HG02610 (cell line): ENCODE data around the gene ZFPL1.

Experiments used
- ATAC-seq: cut with Tn5 transposase; IDR thresholded peaks from one replicate; pipeline ENCODE4 v1.9.1; 2021; ENCODE audit warnings: mild to moderate bottlenecking, moderate library complexity; ENCODE audit not compliant: unreplicated experiment

ZFPL1 gene

GRCh38 chr11:65089621-65090020, 5.6 kb downstream of the ZFPL1 start:
- ATAC-seq, result no peak

GRCh38 chr11:65090628-65091027, 6.6 kb downstream of the ZFPL1 start:
- ATAC-seq, result no peak

DNA sequence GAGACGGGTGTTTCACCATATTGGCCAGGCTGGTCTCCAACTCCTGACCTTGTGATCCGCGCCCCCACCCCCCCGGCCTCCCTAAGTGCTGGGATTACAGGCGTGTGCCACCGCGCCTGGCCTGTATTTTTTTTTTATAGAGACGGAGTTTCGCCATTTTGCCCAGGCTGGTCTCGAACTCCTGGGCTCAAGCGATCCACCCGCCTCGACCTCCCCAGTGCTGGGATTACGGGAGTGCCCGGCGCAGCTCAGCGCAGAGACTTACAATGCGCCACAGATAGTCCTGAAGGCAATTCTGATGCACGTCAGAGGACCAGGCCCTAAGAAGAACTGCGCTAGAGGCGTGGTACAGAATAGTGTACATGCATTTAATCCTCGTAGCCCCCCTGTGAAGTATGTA, 11.4 kb downstream of the ZFPL1 start:
- ATAC-seq, result no peak

- ATAC-seq, result peak; percentile 71
These were observed 12.2 kb downstream of the ZFPL1 start, which contains the start of gene VPS51 for GRCh38 chr11:65095974-65096806. Gene VPS51, plus strand, starts transcription at chr11:65096214. Its CDS starts 37 bp downstream, at chr11:65096251.

DNA sequence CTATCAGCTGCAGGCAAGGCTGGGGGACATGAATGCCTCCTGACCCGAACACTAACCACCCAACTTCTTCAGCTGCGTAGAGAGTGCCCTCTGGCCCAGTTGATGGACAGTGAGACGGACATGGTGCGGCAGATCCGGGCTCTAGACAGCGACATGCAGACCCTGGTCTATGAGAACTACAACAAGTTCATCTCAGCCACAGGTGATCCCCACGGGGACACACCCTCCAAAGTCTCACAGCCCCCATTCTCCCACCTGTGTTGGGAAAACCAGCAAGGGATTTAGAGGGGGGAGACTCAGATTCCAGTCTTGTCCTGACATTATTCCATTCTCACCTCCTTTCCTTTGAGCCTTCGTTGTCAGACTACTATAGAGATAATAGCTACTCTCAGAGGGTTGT, 12.9 kb downstream of the ZFPL1 start:
- ATAC-seq, result no peak

GRCh38 chr11:65100674-65101350, 16.8 kb downstream of the ZFPL1 start:
- ATAC-seq, result no peak

DNA sequence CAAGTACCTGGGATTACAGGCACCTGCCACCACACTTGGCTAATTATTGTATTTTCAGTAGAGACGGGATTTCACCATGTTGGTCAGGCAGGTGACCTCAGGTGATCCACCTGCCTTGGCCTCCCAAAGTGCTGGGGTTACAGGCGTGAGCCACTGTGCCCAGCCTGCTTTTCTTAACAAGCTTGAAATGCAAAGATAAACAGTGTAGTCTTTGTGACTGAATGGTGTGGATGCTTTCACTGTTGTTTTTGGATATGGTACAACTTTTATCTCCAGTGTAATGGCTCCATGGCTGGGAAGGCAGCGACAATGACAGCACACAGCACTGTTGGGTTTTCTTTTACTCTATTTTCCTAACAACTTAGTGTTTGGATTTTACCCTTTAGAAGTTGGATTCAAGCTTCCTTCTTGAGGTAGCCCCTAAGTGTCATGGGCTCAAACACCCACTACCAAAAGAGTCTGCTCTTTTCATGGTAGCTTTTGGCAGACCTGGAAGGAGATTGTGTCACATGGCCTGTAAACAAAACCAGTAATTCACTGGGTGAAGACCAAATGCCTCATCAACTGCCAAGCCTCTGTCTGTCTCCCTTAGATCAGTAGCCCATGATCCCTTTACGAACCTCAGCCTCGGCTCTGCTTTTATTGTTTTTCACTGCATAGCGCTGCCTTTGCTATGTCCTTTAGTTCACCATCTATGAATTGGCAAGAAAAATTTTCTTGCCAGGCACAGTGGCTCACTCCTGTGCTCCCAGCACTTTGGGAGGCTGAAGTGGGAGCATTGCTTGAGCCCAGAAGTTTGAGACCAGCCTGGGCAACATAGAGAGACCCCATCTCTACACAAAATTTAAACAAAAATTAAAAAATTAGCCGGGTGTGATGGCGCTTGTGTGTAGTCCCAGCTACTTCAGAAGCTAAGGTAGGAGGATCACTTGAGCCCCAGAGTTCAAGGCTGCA, 18.4 kb downstream of the ZFPL1 start:
- ATAC-seq, result no peak

DNA sequence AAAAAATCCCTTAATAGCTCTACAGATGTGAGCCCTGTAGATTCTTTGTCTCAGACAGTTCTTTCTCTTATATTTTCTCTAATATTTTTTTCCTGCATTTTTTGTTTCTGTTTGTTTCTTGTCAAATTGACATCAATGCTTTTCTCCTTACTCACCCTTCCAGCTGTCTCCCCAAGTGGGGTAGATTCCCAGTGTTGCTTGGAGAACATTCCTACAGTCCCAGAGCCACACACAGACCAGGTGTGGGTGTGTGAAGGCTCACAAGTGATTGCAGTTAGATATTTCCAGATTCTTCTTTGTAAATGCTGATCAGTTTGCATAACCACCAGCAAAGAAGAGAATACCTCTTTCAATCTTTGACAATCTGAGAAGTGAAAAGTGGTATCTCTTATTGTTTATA, 19.5 kb downstream of the ZFPL1 start:
- no peak for ATAC-seq

DNA sequence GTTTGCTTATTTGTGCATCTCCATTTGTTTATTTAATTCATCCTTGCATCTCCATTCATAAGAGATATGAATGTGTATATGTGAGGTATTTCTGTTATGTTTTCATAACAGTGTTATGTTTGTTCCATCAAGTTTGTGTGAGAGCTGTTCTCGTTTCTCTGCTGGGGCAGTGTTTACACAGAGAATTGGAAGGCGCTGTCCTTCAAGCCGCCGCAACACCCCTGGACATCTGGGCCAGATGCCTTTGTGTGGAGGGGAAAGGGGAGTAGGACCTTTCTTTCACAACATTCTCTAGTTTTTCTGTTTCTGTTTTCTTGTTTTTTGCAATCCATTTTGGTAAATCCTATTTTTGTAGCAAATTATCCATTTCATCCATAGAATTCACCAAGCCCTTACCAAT, 20.6 kb downstream of the ZFPL1 start:
- no peak for ATAC-seq

DNA sequence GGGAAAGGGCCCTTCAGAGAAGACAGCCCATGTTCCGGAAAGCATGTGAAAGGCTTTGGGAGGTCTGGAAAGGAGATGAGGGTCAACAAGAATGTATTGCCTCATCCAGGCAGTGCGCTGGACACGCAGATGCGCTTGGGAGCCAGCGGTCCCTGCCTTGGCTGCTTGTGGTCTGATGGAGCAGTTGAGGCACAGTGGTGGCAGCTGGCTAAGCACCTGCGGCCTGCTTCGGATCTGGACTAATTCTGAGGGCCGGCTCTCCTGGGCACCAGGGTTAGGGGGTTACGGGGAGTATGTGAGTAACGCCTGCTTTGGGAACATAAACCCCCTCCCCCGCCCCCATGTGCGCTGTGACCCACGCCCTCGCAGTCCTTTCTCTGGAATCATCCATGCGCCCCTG, 23.1 kb downstream of the ZFPL1 start:
- ATAC-seq, result no peak

DNA sequence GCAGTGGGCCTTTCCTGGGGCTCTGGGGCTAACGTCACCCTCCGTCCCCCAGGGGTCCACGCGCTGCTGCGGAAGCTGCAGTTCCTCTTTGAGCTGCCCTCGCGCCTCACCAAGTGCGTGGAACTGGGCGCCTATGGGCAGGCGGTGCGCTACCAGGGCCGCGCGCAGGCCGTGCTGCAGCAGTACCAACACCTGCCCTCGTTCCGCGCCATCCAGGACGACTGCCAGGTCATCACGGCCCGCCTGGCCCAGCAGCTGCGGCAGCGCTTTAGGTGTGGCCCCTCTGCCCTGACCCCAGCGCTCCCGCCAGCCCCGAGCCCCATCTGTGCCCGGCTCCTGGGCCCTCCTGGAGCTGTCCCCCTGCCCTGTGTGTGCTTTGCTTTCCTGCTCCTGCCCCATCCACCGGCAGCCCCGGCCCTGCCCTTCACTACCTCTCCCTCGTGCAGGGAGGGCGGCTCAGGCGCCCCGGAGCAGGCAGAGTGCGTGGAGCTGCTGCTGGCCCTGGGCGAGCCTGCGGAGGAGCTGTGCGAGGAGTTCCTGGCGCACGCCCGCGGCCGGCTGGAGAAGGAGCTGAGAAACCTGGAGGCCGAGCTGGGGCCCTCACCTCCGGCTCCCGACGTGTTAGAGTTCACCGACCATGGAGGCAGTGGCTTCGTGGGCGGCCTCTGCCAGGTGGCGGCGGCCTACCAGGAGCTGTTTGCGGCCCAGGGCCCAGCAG, 23.9 kb downstream of the ZFPL1 start:
- ATAC-seq, result no peak

DNA sequence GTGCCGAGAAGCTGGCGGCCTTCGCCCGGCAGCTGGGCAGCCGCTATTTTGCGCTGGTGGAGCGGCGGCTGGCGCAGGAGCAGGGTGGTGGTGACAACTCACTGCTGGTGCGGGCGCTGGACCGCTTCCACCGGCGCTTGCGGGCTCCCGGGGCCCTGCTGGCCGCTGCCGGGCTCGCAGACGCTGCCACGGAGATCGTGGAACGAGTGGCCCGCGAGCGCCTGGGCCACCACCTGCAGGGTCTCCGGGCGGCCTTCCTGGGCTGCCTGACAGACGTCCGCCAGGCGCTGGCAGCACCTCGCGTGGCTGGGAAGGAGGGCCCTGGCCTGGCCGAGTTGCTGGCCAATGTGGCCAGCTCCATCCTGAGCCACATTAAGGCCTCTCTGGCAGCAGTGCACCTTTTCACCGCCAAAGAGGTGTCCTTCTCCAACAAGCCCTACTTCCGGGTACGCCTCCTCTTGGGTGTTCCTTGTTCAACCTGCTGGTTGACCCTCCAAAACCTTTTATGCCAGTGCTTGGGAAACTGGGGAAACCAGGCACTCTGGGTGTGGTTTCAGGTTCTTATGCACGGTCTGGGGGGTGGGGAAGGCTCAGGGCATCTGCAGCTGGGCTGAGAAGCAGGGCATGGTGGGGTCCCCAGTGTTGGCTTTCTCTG, 24.6 kb downstream of the ZFPL1 start:
- ATAC-seq, result no peak

- no peak for ATAC-seq
These were observed 25.5 kb downstream of the ZFPL1 start for GRCh38 chr11:65109231-65110198.

- no peak for ATAC-seq
These were observed 26.4 kb downstream of the ZFPL1 start for GRCh38 chr11:65110354-65110861.

GRCh38 chr11:65111159-65111743, 27.2 kb downstream of the ZFPL1 start:
- no peak for ATAC-seq

- ATAC-seq, result peak; percentile 66
These were observed 27.9 kb downstream of the ZFPL1 start, which contains the start of gene TM7SF2 for GRCh38 chr11:65111744-65112545. Gene TM7SF2, plus strand, starts transcription at chr11:65111872. Its CDS starts 144 bp downstream, at chr11:65112016.
